ENCODE measurements around the gene PRDM11.

DNA sequence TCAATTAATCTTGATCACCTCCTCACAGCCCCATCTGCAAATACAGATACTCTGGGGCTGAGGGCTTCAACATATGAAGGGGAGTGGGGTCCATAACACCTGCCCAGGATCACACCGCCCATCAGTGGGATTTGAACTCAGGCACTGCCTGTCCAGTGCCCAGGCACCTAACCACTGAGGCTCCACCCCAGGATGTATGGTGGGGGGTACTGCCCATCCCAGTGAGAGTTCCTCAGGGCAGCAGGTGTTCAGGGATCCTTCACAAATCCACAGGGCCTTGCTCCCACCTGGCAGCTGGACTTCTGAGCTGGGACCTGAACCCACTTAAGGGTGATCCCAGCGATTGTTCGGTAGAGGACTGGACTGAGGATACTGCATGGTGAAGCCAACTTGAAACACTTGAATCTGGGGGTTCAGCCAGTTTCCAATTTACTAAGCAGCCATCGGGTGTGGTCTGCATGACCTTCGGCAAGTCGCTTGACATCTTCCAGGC lies 33.3 kb downstream of the PRDM11 start:
- TF ChIP-seq POLR2AphosphoS5 (IDR thresholded peaks at IDR 0.05; ENCODE audit: borderline replicate concordance, low read depth, low read length), result no peak
- TF ChIP-seq EZH2 (IDR thresholded peaks at IDR 0.05), result no peak

Data from SK-N-MC (cell line).